Measurements from ENCODE around the gene MPC1.
"Not testable (repeated sequence)": the region's sequence is repeated elsewhere in the genome, so short reads cannot be mapped to it uniquely, and the experiment has no call there.

MPC1 gene

DNA sequence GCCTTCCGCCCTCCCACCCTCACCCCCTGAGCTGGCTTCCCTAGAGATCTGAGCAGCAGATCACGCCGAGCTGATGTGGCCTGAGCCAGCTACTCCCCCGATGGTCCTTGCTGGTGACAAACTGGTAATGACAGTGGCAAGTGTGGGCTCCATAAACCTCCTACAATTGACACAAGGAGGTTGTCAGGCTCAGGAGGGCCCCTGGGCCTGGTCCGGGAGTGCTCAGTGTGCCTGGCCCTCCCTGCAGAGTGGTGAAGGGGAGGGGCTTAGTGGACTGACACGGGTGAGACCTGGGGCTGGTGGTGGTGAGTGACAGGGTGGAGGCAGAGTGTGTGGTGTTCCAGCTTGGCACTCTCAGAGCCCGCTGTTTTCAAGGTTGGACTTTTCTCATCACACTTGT, 22.6 kb upstream of the MPC1 start:
- DNase-seq: no peak

DNA sequence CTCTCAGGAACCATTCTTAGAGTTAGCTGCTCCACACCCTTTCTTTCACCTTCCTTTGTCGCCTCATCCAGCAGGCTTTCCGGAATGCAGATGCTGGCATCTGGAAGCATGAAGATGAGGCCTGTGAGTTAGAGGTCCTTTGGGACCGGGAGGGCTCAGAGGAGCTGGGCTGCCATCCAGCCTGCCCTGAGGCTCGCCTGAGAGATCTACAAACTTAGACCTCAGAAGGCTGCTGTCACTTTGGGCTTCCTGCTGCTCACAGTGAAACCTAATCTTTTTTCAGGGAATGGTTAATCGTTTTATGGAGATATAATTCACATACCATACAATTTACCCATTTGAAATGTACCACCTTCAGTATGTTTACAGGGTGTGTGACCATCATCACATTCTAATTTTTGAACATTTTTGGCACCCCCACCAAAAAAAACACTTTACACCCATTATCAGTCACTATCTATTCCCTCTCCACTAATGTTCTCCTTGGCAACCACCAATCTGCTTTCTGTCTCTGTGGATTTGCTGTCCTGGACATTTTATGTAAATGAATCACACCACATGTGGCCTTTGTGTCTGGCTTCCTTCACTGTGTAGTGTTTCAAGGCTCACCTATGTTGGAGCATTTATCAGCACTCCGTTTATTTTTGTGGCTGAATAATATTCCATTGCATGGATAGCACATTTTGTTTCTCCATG, 20.0 kb upstream of the MPC1 start:
- no peak for DNase-seq

DNA sequence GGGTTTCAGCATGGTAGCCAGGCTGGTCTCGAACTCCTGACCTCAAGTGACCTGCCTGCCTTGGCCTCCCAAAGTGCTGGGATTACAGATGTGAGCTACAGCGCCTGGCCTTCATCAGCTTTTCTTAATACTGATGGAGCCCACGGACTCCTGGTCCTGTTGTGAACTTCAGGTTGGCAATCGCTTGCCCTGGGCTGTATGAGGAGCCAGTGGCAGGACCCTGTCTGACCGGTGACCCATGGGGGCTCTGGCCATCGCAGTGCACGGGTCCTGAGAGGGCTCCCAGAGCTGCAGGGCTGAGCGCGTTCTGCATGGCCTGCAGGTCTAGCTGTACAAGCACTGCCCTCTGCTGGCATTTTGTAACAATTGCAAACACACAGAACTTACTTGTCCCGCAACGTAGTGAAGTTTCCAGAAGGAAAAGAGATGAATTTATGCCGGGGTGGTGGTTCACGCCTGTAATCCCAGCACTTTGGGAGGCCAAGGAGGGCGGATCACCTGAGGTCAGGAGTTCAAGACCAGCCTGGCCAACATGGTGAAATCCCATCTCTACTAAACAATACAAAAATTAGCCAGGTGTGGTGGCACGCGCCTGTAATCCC, 18.0 kb upstream of the MPC1 start:
- DNase-seq: peak; percentile 22

DNA sequence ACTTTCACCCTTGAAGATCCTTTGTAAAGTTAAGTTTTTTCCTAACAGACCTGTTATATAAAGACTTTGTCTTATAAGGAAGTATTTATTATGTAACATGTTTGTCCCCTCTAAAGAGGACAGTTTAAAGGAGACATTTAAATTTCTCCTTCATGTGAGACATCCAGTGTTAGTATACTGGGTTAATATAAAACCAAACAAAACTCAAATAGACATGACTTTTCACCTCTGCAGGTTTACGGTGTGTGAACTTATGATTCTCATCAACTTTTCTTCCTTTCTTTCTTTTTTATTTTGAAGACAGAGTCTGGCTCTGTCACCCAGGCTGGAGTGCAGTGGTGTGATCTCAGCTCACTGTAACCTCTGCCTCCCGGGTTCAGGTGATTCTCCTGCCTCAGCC, 17.4 kb upstream of the MPC1 start:
- DNase-seq: no peak

DNA sequence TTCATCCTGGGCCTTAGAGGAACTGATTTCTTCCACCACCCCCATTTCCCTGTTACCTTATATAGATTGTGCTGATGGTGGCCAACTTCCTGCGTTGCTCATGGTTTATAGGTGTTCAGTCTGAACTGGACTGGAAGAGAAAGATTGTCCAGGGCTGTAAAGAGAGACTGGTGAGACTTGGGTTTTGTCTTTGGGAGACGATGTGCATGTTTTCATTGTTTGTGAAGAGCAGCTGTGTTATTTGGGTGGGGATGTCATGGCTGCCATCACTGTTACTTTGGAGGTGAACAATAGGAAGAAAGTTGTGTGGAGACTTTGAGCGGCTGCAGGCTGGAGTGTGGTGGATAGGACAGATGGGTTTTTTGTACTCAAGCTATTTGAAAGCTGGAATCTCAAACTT, 15.6 kb upstream of the MPC1 start:
- DNase-seq: no peak

DNA sequence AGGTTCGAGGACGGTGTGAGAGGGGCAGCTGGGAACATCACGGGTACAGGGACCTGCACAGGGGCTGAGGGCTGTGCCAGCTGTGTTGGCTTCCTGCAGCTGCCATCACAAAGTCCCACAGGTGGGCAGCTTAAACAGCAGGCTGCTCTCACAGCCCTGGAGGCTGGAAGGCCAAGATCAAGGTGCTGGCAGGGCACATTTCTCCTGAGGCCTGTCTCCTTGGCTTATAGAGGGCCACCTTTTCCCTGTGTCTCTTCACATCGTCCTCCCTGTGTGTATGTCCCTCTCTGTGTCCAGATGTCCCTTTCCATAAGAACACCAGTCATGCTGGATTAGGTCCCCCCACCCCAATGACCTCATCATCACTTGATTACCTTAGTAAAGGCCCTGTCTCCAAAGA, 15.1 kb upstream of the MPC1 start:
- DNase-seq: no peak

DNA sequence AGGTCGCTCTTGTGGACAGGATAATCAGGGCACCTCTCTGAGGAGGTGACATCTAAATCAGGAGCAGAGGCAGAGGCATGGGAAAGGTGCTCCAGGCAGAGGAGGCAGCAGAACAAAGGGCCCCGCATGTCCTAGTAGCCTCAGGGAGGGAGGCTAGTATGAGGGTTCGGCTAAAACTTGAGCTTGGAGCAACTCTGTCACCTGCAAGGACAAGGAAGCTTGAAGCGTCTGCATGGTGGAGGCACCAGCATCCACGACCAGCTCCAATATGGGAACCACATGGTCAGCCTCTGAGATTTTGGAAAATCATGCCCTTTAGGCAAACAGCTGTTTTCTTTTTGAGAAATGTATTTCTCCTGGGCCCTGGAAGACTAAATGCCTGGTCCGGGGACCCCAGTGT, 13.0 kb upstream of the MPC1 start:
- no peak for DNase-seq

GRCh38 chr6:166395351-166395750, 12.6 kb upstream of the MPC1 start:
- no peak for DNase-seq

DNA sequence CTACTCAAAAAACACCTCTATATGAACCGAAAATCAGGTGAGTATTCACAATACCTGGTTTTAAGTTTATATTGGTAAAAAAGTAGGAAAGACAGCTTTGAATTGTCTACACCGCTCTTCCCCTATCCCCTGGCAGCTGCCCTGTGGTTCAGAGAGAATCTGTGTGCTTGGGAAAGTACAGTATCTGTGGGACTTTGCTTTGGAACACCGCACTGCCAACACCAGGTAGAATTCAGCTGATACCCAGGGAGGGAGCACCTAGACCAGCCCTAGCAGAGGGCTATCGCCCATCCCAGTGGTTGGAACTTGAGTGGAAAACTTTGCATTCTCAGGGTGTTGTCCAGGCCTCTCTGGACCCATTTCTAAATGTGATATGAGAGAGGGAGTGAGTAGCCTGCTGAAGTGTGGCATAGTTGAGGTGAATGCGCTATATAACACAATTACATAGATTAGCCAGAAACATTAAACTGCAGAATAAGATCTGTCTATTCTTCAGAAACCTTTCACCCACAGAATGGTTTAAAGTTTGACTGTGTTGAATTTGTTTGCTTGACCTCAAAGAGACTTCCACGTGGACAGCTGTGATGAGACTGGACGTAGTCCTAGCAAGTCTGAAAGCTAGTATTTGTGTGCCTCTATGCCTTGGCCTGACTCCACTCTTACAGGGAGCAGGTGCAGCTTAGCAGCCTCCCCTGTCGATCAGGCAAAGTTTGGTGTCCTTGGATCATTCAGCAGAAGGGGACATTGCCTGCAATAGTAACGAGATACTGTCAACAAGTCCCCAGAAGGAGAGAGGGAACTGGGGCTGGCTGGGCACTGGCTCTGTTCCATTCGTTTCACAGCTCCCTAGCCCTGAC, 11.5 kb upstream of the MPC1 start:
- DNase-seq: no peak

GRCh38 chr6:166393535-166393823, 10.7 kb upstream of the MPC1 start:
- DNase-seq: no peak

DNA sequence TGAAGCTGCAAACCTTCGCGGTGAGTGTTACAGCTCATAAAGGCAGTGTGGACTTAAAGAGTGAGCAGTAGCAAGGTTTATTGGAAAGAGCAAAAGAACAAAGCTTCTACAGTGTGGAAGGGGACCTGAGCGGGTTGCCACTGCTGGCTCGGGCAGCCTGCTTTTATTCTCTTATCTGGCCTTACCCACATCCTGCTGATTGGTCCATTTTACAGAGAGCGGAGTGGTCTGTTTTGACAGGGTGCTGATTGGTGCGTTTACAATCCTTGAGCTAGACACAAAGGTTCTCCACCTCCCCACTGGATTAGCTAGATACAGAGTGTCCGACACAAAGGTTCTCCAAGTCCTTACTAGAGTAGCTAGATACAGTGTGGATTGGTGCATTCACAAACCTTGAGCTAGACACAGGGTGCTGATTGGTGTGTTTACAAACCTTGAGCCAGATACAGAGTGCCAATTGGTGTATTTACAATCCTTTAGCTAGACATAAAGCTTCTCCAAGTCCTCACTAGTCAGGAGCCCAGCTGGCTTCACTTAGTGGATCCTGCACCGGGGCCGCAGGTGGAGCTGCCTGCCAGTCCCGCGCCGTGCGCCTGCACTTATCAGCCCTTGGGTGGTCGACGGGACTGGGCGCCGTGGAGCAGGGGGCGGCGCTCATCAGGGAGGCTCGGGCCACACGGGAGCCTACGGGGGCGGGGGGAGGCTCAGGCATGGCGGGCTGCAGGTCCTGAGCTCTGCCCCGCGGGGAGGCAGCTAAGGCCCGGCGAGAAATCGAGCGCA, 10.2 kb upstream of the MPC1 start:
- DNase-seq: not testable (repeated sequence)

DNA sequence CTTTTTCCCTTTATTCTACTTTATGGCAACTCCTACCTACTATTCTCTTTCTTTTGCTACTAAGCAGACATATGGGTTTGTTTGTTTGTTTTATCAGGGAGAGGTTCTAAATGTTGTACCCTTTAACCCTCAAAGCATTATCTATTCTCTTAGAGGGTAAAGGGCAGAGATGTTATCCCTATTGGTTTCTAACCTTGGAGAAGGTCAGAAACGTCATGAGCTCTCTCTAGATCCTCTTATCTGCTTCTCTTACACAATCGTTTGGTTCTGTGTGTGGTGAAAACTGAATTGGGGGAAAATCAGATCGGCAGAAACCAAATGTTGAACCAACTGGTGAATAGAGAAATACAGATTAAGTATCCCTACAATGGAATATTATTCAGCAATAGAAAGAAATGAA, 6.4 kb upstream of the MPC1 start:
- no peak for DNase-seq

GRCh38 chr6:166388290-166389004, 5.7 kb upstream of the MPC1 start:
- no peak for DNase-seq

GRCh38 chr6:166387642-166388289, 5.0 kb upstream of the MPC1 start:
- DNase-seq: no peak

DNA sequence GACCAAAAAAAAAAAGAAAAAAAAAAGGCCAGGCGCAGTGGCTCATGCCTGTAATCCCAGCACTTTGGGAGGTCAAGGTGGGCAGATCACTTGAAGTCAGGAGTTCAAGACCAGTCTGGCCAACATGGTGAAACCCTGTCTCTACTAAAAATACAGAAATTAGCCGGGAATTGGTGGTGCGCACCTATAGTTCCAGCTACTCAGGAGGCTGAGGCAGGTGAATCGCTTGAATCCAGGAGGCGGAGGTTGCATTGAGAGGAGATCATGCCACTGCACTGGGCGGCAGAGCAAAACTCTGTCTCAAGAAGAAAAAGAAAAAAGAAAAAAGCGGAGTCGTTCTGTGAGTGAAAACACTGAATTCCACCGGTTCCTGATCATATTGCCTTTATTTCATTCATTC, 4.4 kb upstream of the MPC1 start:
- DNase-seq: not testable (repeated sequence)

DNA sequence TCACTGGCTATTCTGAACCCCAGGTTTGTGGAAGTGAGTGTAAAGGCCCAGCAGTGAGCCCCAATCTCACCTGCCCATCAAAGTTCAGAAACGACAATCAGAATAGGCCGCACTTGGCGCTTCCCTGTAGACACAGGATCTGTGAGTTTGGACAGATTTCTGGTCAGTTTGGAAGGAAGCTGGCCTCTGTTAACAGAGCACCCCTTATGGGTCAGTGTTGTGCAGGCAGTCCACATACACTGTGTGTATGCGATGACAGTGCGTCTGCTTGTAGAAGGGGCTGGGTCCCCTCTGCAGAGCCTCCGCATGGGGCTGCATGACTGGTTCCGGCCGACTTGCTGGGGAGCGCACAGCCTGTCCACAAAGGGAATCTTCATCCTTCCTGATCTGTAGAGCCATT, 3.4 kb upstream of the MPC1 start:
- DNase-seq: no peak

- not testable (repeated sequence) for DNase-seq
Observed at GRCh38 chr6:166383802-166384363, 1.1 kb upstream of the MPC1 start.

- no peak for DNase-seq
Observed at GRCh38 chr6:166382500-166382932, 224 bp downstream of the MPC1 start.

DNA sequence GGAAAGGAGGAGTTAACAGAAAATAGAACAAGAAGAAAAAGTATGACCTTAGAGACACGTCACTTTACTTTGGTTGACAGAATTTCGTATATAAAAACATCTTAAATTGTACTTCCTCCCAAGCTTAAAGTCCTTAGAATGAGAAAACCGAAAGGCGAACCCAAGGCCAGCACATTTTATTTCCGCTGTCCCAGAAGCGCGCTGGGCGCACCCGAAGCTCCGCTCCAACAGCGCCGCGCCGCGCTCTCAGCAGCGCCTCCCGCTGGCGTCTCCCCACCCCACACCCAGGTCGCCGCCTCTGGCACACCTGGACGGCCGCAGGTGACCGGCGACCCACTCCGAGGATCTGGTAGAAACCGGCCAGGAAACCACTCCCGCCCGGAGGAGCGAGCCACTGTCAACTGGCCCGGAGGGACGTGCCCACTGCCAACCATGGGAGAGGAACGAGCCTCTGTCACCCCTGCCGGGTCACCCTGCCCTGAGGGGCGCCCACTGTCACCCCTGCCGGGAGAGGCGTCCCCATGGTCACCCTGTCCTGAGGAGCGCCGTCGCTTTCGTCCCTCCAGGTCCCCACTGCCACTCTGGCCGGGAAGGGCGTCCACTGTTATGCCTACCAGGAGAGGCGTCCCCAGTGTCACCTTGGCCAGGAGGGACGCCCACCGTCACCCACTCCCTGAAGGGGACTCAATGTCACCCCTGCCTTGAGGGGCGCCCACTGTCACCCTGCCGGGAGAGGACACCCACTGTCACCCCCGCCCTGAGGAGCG, 824 bp downstream of the MPC1 start:
- peak; percentile 29 for DNase-seq

DNA sequence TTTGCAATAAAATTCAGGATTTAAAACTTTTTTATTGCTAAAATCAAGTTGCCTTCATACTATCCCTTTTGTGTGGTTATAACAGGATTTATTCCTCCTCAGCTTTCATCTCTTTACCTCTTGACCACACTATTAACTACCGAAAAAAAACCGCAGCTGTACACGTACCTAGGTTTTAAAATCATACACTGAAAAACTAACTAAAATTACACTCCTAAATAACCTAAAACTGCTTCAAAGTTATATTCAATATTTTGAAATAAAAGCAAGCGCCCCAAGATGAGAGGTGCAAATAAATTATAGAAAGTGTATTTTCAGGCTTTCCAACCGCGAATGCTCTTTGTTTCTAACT, 1.4 kb downstream of the MPC1 start:
- no peak for DNase-seq

DNA sequence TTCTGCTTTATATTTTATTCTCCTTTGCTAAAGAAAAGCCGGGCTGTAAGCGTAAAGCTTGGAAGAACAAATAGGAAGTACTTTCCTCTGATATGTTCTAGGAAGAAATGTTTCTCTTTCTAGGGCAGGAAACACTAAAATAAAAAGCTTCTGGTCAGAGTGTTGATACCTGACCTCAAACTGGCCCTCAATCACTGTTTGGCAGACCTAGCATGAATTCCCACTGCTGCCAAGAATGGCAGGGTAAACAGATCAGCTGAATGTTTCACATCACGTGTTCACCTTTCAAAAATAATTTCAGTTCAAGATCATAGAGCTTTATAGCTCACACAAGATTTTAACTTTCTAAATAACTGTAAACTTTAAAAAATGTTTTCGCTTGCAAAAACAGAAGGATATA, 2.9 kb downstream of the MPC1 start:
- DNase-seq: no peak
